BLaER1 treated with 17β-estradiol and CSF1 and Interleukin-3, amounts not matched to agents 10 nM and 100 nM (cell line): ENCODE measurements around the gene BANP.
"Not testable (repeated sequence)": the region's sequence is repeated elsewhere in the genome, so short reads cannot be mapped to it uniquely, and the experiment has no call there.

Experiments used
- H3K27ac ChIP-seq, 11 experiments: shearing (Covaris generic); formaldehyde crosslinking; 2 replicates each; pipeline ENCODE4 v1.8.1; 2022
- H3K27me3 ChIP-seq, 11 experiments: shearing (Covaris generic); formaldehyde crosslinking; 2 replicates each; pipeline ENCODE4 v1.8.1; 2022
- H3K36me3 ChIP-seq, 11 experiments: shearing (Covaris generic); formaldehyde crosslinking; 2 replicates each; pipeline ENCODE4 v1.8.1; 2022
- H3K4me1 ChIP-seq, 10 experiments: shearing (Covaris generic); formaldehyde crosslinking; 2 replicates each; pipeline ENCODE4 v1.8.1; 2022
- H3K4me2 ChIP-seq, 11 experiments: shearing (Covaris generic); formaldehyde crosslinking; 2 replicates each; pipeline ENCODE4 v1.8.1; 2022
- H3K4me3 ChIP-seq, 10 experiments: shearing (Covaris generic); formaldehyde crosslinking; 2 replicates each; pipeline ENCODE4 v1.8.1; 2022
- H3K9ac ChIP-seq, 11 experiments: shearing (Covaris generic); formaldehyde crosslinking; 2 replicates each; pipeline ENCODE4 v1.8.1; 2022
- H3K9me3 ChIP-seq, 11 experiments: shearing (Covaris generic); formaldehyde crosslinking; replicated peaks in 1 of 11; 2 replicates each; pipeline ENCODE4 v1.8.1; 2022
- H4K20me1 ChIP-seq, 11 experiments: shearing (Covaris generic); formaldehyde crosslinking; 2 replicates each; pipeline ENCODE4 v1.8.1; 2022
- Cebpa-rat ChIP-seq, 11 experiments: shearing (Covaris generic); IDR thresholded peaks; 2 replicates each; pipeline ENCODE4 v1.8.1; 2022

Gene BANP

DNA sequence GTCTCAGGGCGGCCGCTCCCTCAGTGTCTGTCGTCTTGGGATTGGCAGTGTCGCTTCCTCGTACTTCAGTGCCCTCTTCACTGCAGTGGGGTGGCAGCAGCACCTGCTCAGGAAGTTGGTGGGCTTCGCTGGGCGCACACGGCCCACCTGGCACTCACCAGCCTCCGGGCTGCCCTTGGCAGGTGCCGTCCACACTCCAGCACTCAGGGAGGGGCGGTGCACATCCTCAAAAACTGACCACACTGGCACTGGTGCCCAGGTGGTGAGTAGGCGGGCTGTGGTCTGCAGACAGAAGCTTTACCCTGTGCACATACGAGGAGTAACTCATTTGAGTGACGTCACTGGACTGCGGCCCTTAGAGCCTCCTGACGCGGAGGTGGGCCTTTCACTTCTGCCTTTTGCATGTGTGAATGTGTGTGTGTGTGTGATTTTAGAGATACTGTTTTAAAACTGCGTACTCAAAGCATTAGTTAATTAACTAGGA lies 94.6 kb downstream of the BANP start:
- TF ChIP-seq Cebpa-rat (IDR thresholded peaks at IDR 0.05) = no peak
- H4K20me1 ChIP-seq = no peaks in the 10 kb centered on the region; a peak in 2 of 22 replicates
- peaks cover 22 to 36% (median 32%) of the 10 kb centered on the region in 11 experiments for H3K36me3 ChIP-seq
- H3K4me3 ChIP-seq = no peak overlapping the region
- H3K4me2 ChIP-seq = peak overlapping the region; percentile 69 to 93 (median 83)
- peak overlapping the region in 10 of 11 experiments; percentile 71 to 83 (median 78); a peak in 20 of 22 replicates for H3K27ac ChIP-seq
- H3K9me3 ChIP-seq = no peaks in the 10 kb centered on the region
- H3K9ac ChIP-seq = peak overlapping the region in 10 of 11 experiments; percentile 20 to 69 (median 48); a peak in 17 of 22 replicates
- H3K4me1 ChIP-seq = peaks cover 53 to 76% (median 64%) of the 10 kb centered on the region in 10 experiments
- no peaks in the 10 kb centered on the region for H3K27me3 ChIP-seq

DNA sequence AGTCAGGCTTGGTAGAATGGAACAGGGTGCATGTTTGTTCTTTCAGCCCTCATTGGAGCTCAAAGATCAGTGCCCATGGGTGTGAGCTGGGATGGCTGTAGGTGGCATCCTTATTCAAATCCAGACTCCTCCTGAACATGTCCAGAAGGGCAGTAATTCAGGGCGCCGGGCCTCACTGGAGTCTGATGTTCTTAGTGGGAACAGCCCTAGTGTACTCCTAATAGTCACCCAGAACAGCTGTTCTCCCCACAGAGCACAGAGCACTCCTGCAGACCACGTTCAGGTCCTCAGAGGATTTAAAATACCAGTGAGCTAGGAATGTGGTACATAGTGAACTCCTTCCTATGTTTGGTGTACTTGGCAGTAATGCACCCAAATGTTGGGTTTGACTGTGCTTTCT lies 96.2 kb downstream of the BANP start:
- peaks cover 0 to 12% (median 3%) of the 10 kb centered on the region in 11 experiments; a peak in 5 of 22 replicates for H3K9me3 ChIP-seq
- peaks cover 46 to 64% (median 54%) of the 10 kb centered on the region in 10 experiments for H3K4me1 ChIP-seq
- peak overlapping the region in 9 of 11 experiments; percentile 71 to 83 (median 79); a peak in 17 of 22 replicates for H3K27ac ChIP-seq
- peaks cover 35 to 52% (median 46%) of the 10 kb centered on the region in 11 experiments for H3K36me3 ChIP-seq
- TF ChIP-seq Cebpa-rat (IDR thresholded peaks at IDR 0.05) = no peak
- H4K20me1 ChIP-seq = no peaks in the 10 kb centered on the region; a peak in 2 of 22 replicates
- 0 out of 22 replicates have a peak overlapping the region, but pooled peaks of 3 of the 11 experiments have one; percentile 2 to 62 (median 16) for H3K9ac ChIP-seq
- H3K27me3 ChIP-seq = no peaks in the 10 kb centered on the region
- H3K4me3 ChIP-seq = no peak overlapping the region
- peak overlapping the region; percentile 69 to 93 (median 83) for H3K4me2 ChIP-seq

GRCh38 chr16:88048985-88049384 lies 97.8 kb downstream of the BANP start:
- Histone ChIP-seq H3K27ac (peak overlapping the region in 7 of 11 experiments; percentile 9 to 79 (median 26); a peak in 11 of 22 replicates), H3K4me3 (no peak overlapping the region), H3K9me3 (peaks cover 0 to 19% (median 8%) of the 10 kb centered on the region in 11 experiments; a peak in 8 of 22 replicates), H4K20me1 (no peaks in the 10 kb centered on the region; a peak in 1 of 22 replicates), H3K36me3 (peaks cover 40 to 60% (median 53%) of the 10 kb centered on the region in 11 experiments), H3K9ac (no peak overlapping the region), H3K4me1 (peaks cover 36 to 50% (median 43%) of the 10 kb centered on the region in 10 experiments), H3K4me2 (peak overlapping the region in 2 of 11 experiments; percentile 2 to 17; a peak in 2 of 22 replicates), H3K27me3 (no peaks in the 10 kb centered on the region)
- no peak for TF ChIP-seq Cebpa-rat (IDR thresholded peaks at IDR 0.05)

- Histone ChIP-seq H3K36me3 (peaks cover 40 to 60% (median 53%) of the 10 kb centered on the region in 11 experiments), H3K4me3 (no peak overlapping the region), H3K27ac (peak overlapping the region in 6 of 11 experiments; percentile 9 to 79 (median 22); a peak in 8 of 22 replicates), H3K9me3 (peaks cover 0 to 19% (median 8%) of the 10 kb centered on the region in 11 experiments; a peak in 8 of 22 replicates), H4K20me1 (no peaks in the 10 kb centered on the region), H3K4me2 (no peak overlapping the region), H3K27me3 (no peaks in the 10 kb centered on the region), H3K9ac (no peak overlapping the region), H3K4me1 (peaks cover 27 to 43% (median 34%) of the 10 kb centered on the region in 10 experiments)
- no peak for TF ChIP-seq Cebpa-rat (IDR thresholded peaks at IDR 0.05)
Observed at GRCh38 chr16:88049561-88050545, 98.6 kb downstream of the BANP start.

- Histone ChIP-seq H3K4me2 (no peak overlapping the region), H3K36me3 (peaks cover 40 to 67% (median 53%) of the 10 kb centered on the region in 11 experiments), H4K20me1 (no peaks in the 10 kb centered on the region)
Observed at GRCh38 chr16:88050952-88051660, 99.9 kb downstream of the BANP start.

DNA sequence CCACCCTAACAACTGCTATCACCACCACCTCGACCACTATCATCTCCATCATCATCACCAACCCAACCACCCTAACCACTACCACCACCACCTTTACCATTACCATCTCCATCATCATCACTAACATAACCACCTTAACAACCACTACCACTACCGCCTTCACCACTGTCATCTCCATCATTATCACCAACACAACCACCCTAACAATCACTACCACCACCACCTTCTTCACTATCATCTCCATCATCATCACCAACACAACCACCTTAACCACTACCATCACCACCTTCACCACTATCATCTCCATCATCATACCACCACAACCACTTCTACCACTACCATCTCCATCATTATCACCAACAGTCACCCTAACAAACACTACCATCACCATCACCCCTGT lies 101.4 kb downstream of the BANP start:
- H3K4me2 ChIP-seq = no peak overlapping the region
- peaks cover 0 to 19% (median 8%) of the 10 kb centered on the region in 11 experiments; a peak in 8 of 22 replicates for H3K9me3 ChIP-seq
- H3K27ac ChIP-seq = no peak overlapping the region
- no peak overlapping the region for H3K9ac ChIP-seq
- H3K4me3 ChIP-seq = no peak overlapping the region
- no peak for TF ChIP-seq Cebpa-rat (IDR thresholded peaks at IDR 0.05)
- peaks cover 40 to 74% (median 57%) of the 10 kb centered on the region in 11 experiments for H3K36me3 ChIP-seq
- no peaks in the 10 kb centered on the region for H3K27me3 ChIP-seq
- peaks cover 0 to 15% (median 6%) of the 10 kb centered on the region in 10 experiments; a peak in 17 of 20 replicates for H3K4me1 ChIP-seq
- no peaks in the 10 kb centered on the region for H4K20me1 ChIP-seq

More at GRCh38 chr16:88050952-88051660, 99.9 kb downstream of the BANP start:
- peaks cover 14 to 31% (median 22%) of the 10 kb centered on the region in 10 experiments for H3K4me1 ChIP-seq
- no peak overlapping the region for H3K4me3 ChIP-seq
- H3K9ac ChIP-seq = no peak overlapping the region
- TF ChIP-seq Cebpa-rat (IDR thresholded peaks at IDR 0.05) = no peak
- H3K27me3 ChIP-seq = no peaks in the 10 kb centered on the region
- peaks cover 0 to 19% (median 8%) of the 10 kb centered on the region in 11 experiments; a peak in 8 of 22 replicates for H3K9me3 ChIP-seq
- no peak overlapping the region for H3K27ac ChIP-seq

- H3K27me3 ChIP-seq, H3K4me3 ChIP-seq, H3K9ac ChIP-seq, H3K4me1 ChIP-seq, H4K20me1 ChIP-seq, H3K4me2 ChIP-seq, H3K27ac ChIP-seq: not testable (repeated sequence)
- H3K9me3 ChIP-seq = peaks cover 0 to 19% (median 8%) of the 10 kb centered on the region in 11 experiments; a peak in 8 of 22 replicates
- H3K36me3 ChIP-seq = peaks cover 36 to 74% (median 56%) of the 10 kb centered on the region in 11 experiments
Observed at GRCh38 chr16:88053479-88053878, 102.2 kb downstream of the BANP start.

DNA sequence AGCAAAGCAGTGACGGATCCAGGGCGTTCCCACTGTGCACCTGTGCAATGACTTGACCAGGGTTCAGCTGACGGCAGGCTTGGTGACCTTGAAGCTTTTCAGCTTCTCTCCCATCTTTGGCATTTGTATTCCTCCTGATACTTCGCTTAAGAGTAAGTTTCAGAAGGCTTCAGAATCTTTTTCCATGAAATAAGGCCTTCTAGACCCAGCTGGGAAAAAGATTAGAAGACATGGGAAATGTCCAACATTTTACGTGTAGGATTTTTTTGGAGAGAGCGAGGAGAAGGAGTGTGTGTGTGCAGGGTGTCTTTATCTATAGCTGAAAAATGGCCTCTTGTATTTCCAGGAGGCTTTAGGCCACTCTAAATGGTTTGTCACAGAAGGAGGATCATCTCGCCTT lies 104.1 kb downstream of the BANP start:
- Histone ChIP-seq H4K20me1 (no peaks in the 10 kb centered on the region), H3K27ac (no peak overlapping the region), H3K36me3 (peaks cover 34 to 67% (median 52%) of the 10 kb centered on the region in 11 experiments), H3K9ac (no peak overlapping the region), H3K4me3 (no peak overlapping the region), H3K27me3 (no peaks in the 10 kb centered on the region), H3K9me3 (peaks cover 0 to 19% (median 8%) of the 10 kb centered on the region in 11 experiments; a peak in 8 of 22 replicates), H3K4me2 (no peak overlapping the region), H3K4me1 (no peaks in the 10 kb centered on the region)
- TF ChIP-seq Cebpa-rat (IDR thresholded peaks at IDR 0.05) = no peak
